Common myeloid progenitor, CD34-positive (primary cell): ENCODE measurements around the gene TSPAN2. TPM values are rescaled to one million over a fixed set of nuclear protein-coding genes. Genes with fewer than 3 reads are reported as not detected.

Experiments
- CTCF ChIA-PET: fragments of 350-600 bp; sonication (Branson Sonifier 250); formaldehyde crosslinking; loops from one replicate; lab custom pipeline; 2021; ENCODE audit warnings: antibody characterized with exemption; lab: Charles Lee
- POLR2A ChIA-PET: fragments of 350-600 bp; sonication (Branson Sonifier 250); formaldehyde crosslinking; loops from one replicate; lab custom pipeline; 2021; ENCODE audit warnings: antibody characterized with exemption; lab: Charles Lee
- DNase-seq, 3 donors: peaks; one replicate each; pipeline versions ENCODE4 v3.0.0 to v3.0.0-alpha.2; 2013
- H3K27ac ChIP-seq, 2 experiments: 1 replicate in 1 of 2; 2 replicates in 1 of 2; pipeline ENCODE4 v1.7.0; 2013; ENCODE audit warnings: inconsistent platforms in 2 of 2, low read length in 2 of 2, mild to moderate bottlenecking in 2 of 2, low read depth in 1 of 2, moderate library complexity in 1 of 2; ENCODE audit not compliant: severe bottlenecking in 2 of 2, insufficient read depth in 1 of 2, poor library complexity in 1 of 2
- H3K27me3 ChIP-seq, 5 experiments: replicated peaks in 2 of 5; 1 replicate in 3 of 5; 2 replicates in 2 of 5; pipeline versions ENCODE4 v1.6.1 to v1.7.0; 2013; ENCODE audit warnings: low read length in 4 of 5, mild to moderate bottlenecking in 2 of 5, moderate library complexity in 2 of 5, inconsistent platforms in 1 of 5; ENCODE audit not compliant: insufficient read depth in 5 of 5, control insufficient read depth in 4 of 5
- H3K36me3 ChIP-seq, 4 experiments: 1 replicate in 2 of 4; 2 replicates in 2 of 4; pipeline versions ENCODE4 v1.6.1 to v1.7.0; 2013; ENCODE audit warnings: low read length in 3 of 4, control low read depth in 1 of 4, mild to moderate bottlenecking in 1 of 4; ENCODE audit not compliant: control insufficient read depth in 4 of 4, insufficient read depth in 4 of 4
- H3K4me1 ChIP-seq, 4 experiments: 1 replicate in 3 of 4; 2 replicates in 1 of 4; pipeline versions ENCODE4 v1.6.1 to v1.7.1; 2013; ENCODE audit warnings: low read length in 3 of 4, mild to moderate bottlenecking in 3 of 4, control low read depth in 1 of 4, inconsistent platforms in 1 of 4, moderate library complexity in 1 of 4; ENCODE audit not compliant: control insufficient read depth in 4 of 4, insufficient read depth in 4 of 4; ENCODE audit errors: control extremely low read depth in 1 of 4
- H3K4me3 ChIP-seq, 7 experiments: 1 replicate in 4 of 7; 2 replicates in 3 of 7; pipeline versions ENCODE4 v1.5.1 to v1.7.0; 2013; ENCODE audit warnings: mild to moderate bottlenecking in 7 of 7, low read length in 6 of 7, moderate library complexity in 6 of 7, inconsistent platforms in 2 of 7, low read depth in 2 of 7, control low read depth in 1 of 7; ENCODE audit not compliant: insufficient read depth in 4 of 7, control insufficient read depth in 1 of 7; ENCODE audit errors: extremely low read depth in 1 of 7
- H3K9me3 ChIP-seq, 5 experiments: 1 replicate in 4 of 5; 2 replicates in 1 of 5; pipeline versions ENCODE4 v1.6.1 to v1.7.1; 2013; ENCODE audit warnings: low read length in 4 of 5, mild to moderate bottlenecking in 2 of 5, inconsistent platforms in 1 of 5, low read depth in 1 of 5, moderate library complexity in 1 of 5; ENCODE audit not compliant: control insufficient read depth in 4 of 5, insufficient read depth in 2 of 5; ENCODE audit errors: control extremely low read depth in 1 of 5
- WGBS: methylation state at CpG from one replicate; pipeline ENCODE4 v1.1.5; 2013; ENCODE audit not compliant: insufficient coverage; 5-methylcytosine and 5-hydroxymethylcytosine counted together
- polyA plus RNA-seq: library from polyadenylated mRNA; unstranded; fragments of 120-200 nt; gene quantifications from one replicate; pipeline ENCODE4 v1.2.1, GENCODE V29; 2013

The TSPAN2 gene
- polyA plus RNA-seq: 118 TPM

GRCh38 chr1:115089420-115090185, at the start of gene TSPAN2:
Gene TSPAN2, minus strand, starts transcription at chr1:115089503. Its CDS starts 71 bp downstream, at chr1:115089432.
- POLR2A ChIA-PET: interaction anchor here (1.4 kb wide), 1 partner anchor 10 kb away, joined by 3 read pairs; no protein-coding TSS in a partner anchor
- CTCF ChIA-PET: interaction anchor here (1.1 to 5.3 kb wide), 8 partner anchors 10 to 38 kb away, joined by 3 to 31 read pairs (median 4); no protein-coding TSS in a partner anchor
- H3K36me3 ChIP-seq: peaks cover 0 to 7% (median 0%) of the 10 kb centered on the region in 4 experiments
- DNase-seq: peak; percentile 71 to 87 (median 80)
- H3K27me3 ChIP-seq: no peaks in the 10 kb centered on the region
- H3K9me3 ChIP-seq: no peaks in the 10 kb centered on the region
- WGBS: 0% methylated on average over 30 of the region's 68 CpGs
- peak within 1 kb of the TSS; percentile 53 to 75 for H3K27ac ChIP-seq
- H3K4me1 ChIP-seq: peaks cover 34 to 68% (median 46%) of the 10 kb centered on the region in 4 experiments
- peak within 1 kb of the TSS; percentile 41 to 97 (median 78) for H3K4me3 ChIP-seq

DNA sequence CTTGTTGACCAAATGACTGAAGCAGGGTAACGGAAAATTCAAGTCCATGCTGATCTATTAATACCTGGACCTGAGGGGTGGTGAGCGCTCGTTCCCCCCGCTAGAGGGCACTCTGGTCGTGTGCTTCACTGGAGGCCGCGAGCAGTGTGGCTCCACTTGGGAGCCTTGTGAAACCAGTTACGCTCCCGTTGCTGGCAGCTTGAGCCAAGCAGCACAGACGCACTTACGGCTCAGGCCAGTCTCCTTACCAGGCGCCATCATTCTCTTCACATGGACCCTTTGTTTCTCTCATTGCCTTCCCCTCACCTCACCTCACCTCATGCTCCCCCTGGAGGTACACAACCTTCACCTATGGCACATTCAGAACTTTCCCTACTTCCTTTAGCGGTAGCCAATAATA, 49.7 kb upstream of the TSPAN2 start:
- H3K27ac ChIP-seq: no peak overlapping the region
- H3K9me3 ChIP-seq: no peaks in the 10 kb centered on the region
- no peaks in the 10 kb centered on the region for H3K27me3 ChIP-seq
- CTCF ChIA-PET: interaction anchor here (0.6 to 8.0 kb wide), 22 partner anchors 8 to 634 kb away, joined by 3 to 150 read pairs (median 4); no protein-coding TSS in a partner anchor
- H3K4me1 ChIP-seq: peaks cover 0 to 9% (median 2%) of the 10 kb centered on the region in 4 experiments
- peak overlapping the region in 1 of 7 experiments; percentile 60 for H3K4me3 ChIP-seq
- POLR2A ChIA-PET: no interaction called here
- WGBS: 7% methylated on average over 13 of the region's 13 CpGs
- DNase-seq: peak; percentile 80 to 91 (median 87)
- no peaks in the 10 kb centered on the region for H3K36me3 ChIP-seq

DNA sequence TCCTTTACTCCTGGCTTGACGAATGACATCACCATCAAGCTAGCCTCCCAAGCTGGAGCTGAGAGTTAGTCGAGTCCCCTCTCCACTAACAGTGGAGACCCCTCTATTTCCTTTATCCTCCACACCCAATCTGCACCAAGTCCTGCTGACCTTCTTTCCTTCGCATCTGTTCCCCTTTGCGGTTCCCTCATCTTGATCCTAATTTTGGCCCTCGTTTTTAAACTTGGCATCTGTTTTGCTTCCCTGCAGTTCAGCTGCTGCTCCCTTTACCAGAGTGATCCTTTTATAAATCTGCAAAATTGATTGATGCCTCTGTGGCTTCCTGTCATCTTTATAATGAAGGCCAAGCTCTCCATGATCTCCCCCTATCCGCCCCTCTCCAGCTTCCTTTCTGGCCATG, 49.0 kb upstream of the TSPAN2 start:
- Histone ChIP-seq H3K27ac (no peak overlapping the region), H3K27me3 (no peaks in the 10 kb centered on the region), H3K4me1 (peaks cover 0 to 9% (median 2%) of the 10 kb centered on the region in 4 experiments), H3K4me3 (no peak overlapping the region), H3K36me3 (no peaks in the 10 kb centered on the region), H3K9me3 (no peaks in the 10 kb centered on the region)
- CTCF ChIA-PET: interaction anchor here (0.5 to 8.0 kb wide), 19 partner anchors 9 to 635 kb away, joined by 3 to 150 read pairs (median 5); no protein-coding TSS in a partner anchor
- no peak for DNase-seq
- POLR2A ChIA-PET: no interaction called here
- WGBS: 85% methylated on average over 6 of the region's 6 CpGs

GRCh38 chr1:115137191-115137590, 47.9 kb upstream of the TSPAN2 start:
- CTCF ChIA-PET: interaction anchor here (0.6 to 8.0 kb wide), 13 partner anchors 13 to 904 kb away, joined by 3 to 150 read pairs (median 5); no protein-coding TSS in a partner anchor
- Histone ChIP-seq H3K4me1 (peaks cover 0 to 2% (median 0%) of the 10 kb centered on the region in 4 experiments), H3K27ac (no peak overlapping the region), H3K27me3 (no peaks in the 10 kb centered on the region), H3K9me3 (no peaks in the 10 kb centered on the region), H3K36me3 (no peaks in the 10 kb centered on the region), H3K4me3 (no peak overlapping the region)
- no peak for DNase-seq
- POLR2A ChIA-PET: interaction anchor here (1.1 kb wide), 1 partner anchor 12 kb away, joined by 7 read pairs; no protein-coding TSS in a partner anchor
- WGBS: no CpG with 5 or more reads among the region's 1 CpG

DNA sequence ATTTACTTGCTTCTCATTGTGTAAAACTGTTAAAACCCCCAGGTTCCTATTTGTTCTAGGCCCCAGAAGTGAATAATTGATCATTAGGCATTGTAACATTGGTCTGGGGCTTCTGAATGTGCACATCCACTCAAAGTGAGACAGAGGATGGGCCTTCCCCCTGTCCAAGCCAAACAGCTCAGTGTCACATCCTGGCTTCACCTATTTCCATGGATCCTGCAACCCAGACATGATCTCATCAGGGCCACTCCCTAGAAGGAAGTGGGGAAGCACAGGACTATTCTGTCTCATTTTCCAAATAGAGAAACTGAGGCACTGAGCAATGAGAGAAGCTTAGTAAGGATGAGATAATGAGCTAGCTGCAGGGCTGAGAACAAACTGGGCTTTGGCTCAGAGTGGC, 47.4 kb upstream of the TSPAN2 start:
- CTCF ChIA-PET: interaction anchor here (1.1 to 8.0 kb wide), 9 partner anchors 23 to 570 kb away, joined by 3 to 150 read pairs (median 5); no protein-coding TSS in a partner anchor
- H3K9me3 ChIP-seq: no peaks in the 10 kb centered on the region
- no peak overlapping the region for H3K4me3 ChIP-seq
- no peak for DNase-seq
- POLR2A ChIA-PET: interaction anchor here (1.1 kb wide), 1 partner anchor 11 kb away, joined by 7 read pairs; no protein-coding TSS in a partner anchor
- no peak overlapping the region for H3K27ac ChIP-seq
- peaks cover 0 to 2% (median 0%) of the 10 kb centered on the region in 4 experiments for H3K4me1 ChIP-seq
- no peaks in the 10 kb centered on the region for H3K36me3 ChIP-seq
- no peaks in the 10 kb centered on the region for H3K27me3 ChIP-seq

GRCh38 chr1:115136106-115136505, 46.8 kb upstream of the TSPAN2 start:
- Histone ChIP-seq H3K4me3 (no peak overlapping the region), H3K36me3 (no peaks in the 10 kb centered on the region), H3K27me3 (no peaks in the 10 kb centered on the region), H3K9me3 (no peaks in the 10 kb centered on the region), H3K4me1 (peaks cover 0 to 2% (median 0%) of the 10 kb centered on the region in 4 experiments), H3K27ac (no peak overlapping the region)
- POLR2A ChIA-PET: no interaction called here
- WGBS: 80% methylated on average over 2 of the region's 3 CpGs
- CTCF ChIA-PET: interaction anchor here (1.2 to 8.0 kb wide), 4 partner anchors 333 to 473 kb away, joined by 3 to 150 read pairs (median 12); no protein-coding TSS in a partner anchor
- DNase-seq: no peak
